Measurements from ENCODE around the gene PEAR1. TPM values are rescaled to one million over a fixed set of nuclear protein-coding genes. Genes with fewer than 3 reads are reported as not detected.

PEAR1 gene
- polyA plus RNA-seq, 1 of the 3 experiments (the other 2 are of a cell fraction), result 1.2 TPM

GRCh38 chr1:156912861-156913808, 19.6 kb downstream of the PEAR1 start:
- H2AFZ ChIP-seq (ENCODE audit: low read depth), result no peak overlapping the region
- peak; percentile 89 for DNase-seq
- 63% methylated on average over 15 of the region's 24 CpGs for WGBS (ENCODE audit: low lambda C conversion rate)
- no peaks in the 10 kb centered on the region for H3F3A ChIP-seq (replicated peaks; ENCODE audit: insufficient read depth)
- H4K20me1 ChIP-seq (ENCODE audit: insufficient read depth), result no peaks in the 10 kb centered on the region
- no peak overlapping the region; a peak in 1 of 4 replicates for H3K4me3 ChIP-seq (ENCODE audit: low read depth in 2 of 2, low read length in 1 of 2)
- no peaks in the 10 kb centered on the region for H3K79me2 ChIP-seq (ENCODE audit: insufficient read depth)
- H3K27me3 ChIP-seq (ENCODE audit: insufficient read depth), result no peaks in the 10 kb centered on the region
- no peaks in the 10 kb centered on the region for H3K9me3 ChIP-seq
- H3K9me2 ChIP-seq, result no peaks in the 10 kb centered on the region
- POLR2A ChIA-PET, result interaction anchor here (0.6 to 2.7 kb wide), 12 partner anchors 10 to 202 kb away, joined by 3 to 15 read pairs (median 3); no protein-coding TSS in a partner anchor
- H3K27ac ChIP-seq (ENCODE audit: low read depth in 2 of 2, low read length in 1 of 2), result peak overlapping the region in 1 of 2 experiments; percentile 94; a peak in 2 of 4 replicates
- TF ChIP-seq MXI1 (IDR thresholded peaks at IDR 0.05; ENCODE audit: low read depth, low read length), result 0 out of 2 replicates have a peak, but pooled peaks have one; percentile 13
- no peak for TF ChIP-seq EZH2phosphoT487 (IDR thresholded peaks at IDR 0.05; ENCODE audit: borderline replicate concordance, low read depth)
- TF ChIP-seq NRF1 (IDR thresholded peaks at IDR 0.05; ENCODE audit: low read depth, low read length), result no peak
- no peak for TF ChIP-seq RXRA (IDR thresholded peaks at IDR 0.05; ENCODE audit: borderline replicate concordance, low read depth)
- TF ChIP-seq TCF12 (IDR thresholded peaks at IDR 0.05), result peak; percentile 54
- TF ChIP-seq REST (IDR thresholded peaks at IDR 0.05; ENCODE audit: low read depth, low read length), result no peak
- TF ChIP-seq USF1 (IDR thresholded peaks at IDR 0.05; ENCODE audit: borderline replicate concordance, low read depth), result no peak
- peak; percentile 19 for TF ChIP-seq RAD21 (IDR thresholded peaks at IDR 0.05; ENCODE audit: low read length)
- TF ChIP-seq RCOR1 (IDR thresholded peaks at IDR 0.05; ENCODE audit: low read length), result peak; percentile 54; the same call in 1 of the 2 replicates
- TF ChIP-seq EP300 (IDR thresholded peaks at IDR 0.05; ENCODE audit: borderline replicate concordance in 1 of 2, low read depth in 1 of 2, low read length in 1 of 2), result peak in 1 of 2 experiments; percentile 42; a peak in 1 of 4 replicates
- no peak; the same call in none of the 2 replicates for TF ChIP-seq NFIC (IDR thresholded peaks at IDR 0.05; ENCODE audit: borderline replicate concordance)
- no peak for TF ChIP-seq RFX5 (IDR thresholded peaks at IDR 0.05; ENCODE audit: low read length)
- TF ChIP-seq SIN3A (IDR thresholded peaks at IDR 0.05; ENCODE audit: borderline replicate concordance, low read depth, low read length), result no peak
- TF ChIP-seq FOXJ3 (CRISPR knock-in tag; IDR thresholded peaks at IDR 0.05), result no peak
- TF ChIP-seq CHD2 (IDR thresholded peaks at IDR 0.05; ENCODE audit: low read length, partially characterized antibody), result peak; percentile 65
- TF ChIP-seq, protein P1, sequence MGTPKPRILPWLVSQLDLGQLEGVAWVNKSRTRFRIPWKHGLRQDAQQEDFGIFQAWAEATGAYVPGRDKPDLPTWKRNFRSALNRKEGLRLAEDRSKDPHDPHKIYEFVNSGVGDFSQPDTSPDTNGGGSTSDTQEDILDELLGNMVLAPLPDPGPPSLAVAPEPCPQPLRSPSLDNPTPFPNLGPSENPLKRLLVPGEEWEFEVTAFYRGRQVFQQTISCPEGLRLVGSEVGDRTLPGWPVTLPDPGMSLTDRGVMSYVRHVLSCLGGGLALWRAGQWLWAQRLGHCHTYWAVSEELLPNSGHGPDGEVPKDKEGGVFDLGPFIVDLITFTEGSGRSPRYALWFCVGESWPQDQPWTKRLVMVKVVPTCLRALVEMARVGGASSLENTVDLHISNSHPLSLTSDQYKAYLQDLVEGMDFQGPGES (IDR thresholded peaks at IDR 0.05; ENCODE audit: low read depth, low read length), result no peak
- no peak for TF ChIP-seq JUND (IDR thresholded peaks at IDR 0.05)
- no peak for TF ChIP-seq FOSL2 (IDR thresholded peaks at IDR 0.05; ENCODE audit: borderline replicate concordance, low read depth)
- no peak for TF ChIP-seq YY1 (IDR thresholded peaks at IDR 0.05; ENCODE audit: low read depth)
- no peak for TF ChIP-seq POLR2AphosphoS5 (IDR thresholded peaks at IDR 0.05; ENCODE audit: low read depth, low read length)
- no peak for TF ChIP-seq GABPA (IDR thresholded peaks at IDR 0.05; ENCODE audit: low read depth)
- TF ChIP-seq TAF1 (IDR thresholded peaks at IDR 0.05; ENCODE audit: borderline replicate concordance, low read depth, low read length), result no peak
- TF ChIP-seq GATA2 (CRISPR knock-in tag; IDR thresholded peaks at IDR 0.05), result peak; percentile 68
- TF ChIP-seq, protein P2, sequence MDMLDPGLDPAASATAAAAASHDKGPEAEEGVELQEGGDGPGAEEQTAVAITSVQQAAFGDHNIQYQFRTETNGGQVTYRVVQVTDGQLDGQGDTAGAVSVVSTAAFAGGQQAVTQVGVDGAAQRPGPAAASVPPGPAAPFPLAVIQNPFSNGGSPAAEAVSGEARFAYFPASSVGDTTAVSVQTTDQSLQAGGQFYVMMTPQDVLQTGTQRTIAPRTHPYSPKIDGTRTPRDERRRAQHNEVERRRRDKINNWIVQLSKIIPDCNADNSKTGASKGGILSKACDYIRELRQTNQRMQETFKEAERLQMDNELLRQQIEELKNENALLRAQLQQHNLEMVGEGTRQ (IDR thresholded peaks at IDR 0.05; ENCODE audit: borderline replicate concordance, low read depth, low read length), result no peak
- 0 out of 2 replicates have a peak, but pooled peaks have one; percentile 23 for TF ChIP-seq SMC3 (IDR thresholded peaks at IDR 0.05; ENCODE audit: low read depth, low read length)
- no peak overlapping the region for H3K9ac ChIP-seq
- CTCF ChIA-PET, result interaction anchor here (0.9 to 6.9 kb wide), 14 partner anchors 14 to 224 kb away, joined by 3 to 182 read pairs (median 8); partner anchors contain the start of genes INSRR, LRRC71 and NTRK1
- no peak overlapping the region; the same call in 1 of the 2 replicates for H3K4me2 ChIP-seq
- H3K4me1 ChIP-seq (ENCODE audit: control insufficient read depth in 1 of 2, insufficient read depth in 2 of 2, low read depth in 1 of 2, low read length in 1 of 2), result peaks cover 11 to 42% of the 10 kb centered on the region in 2 experiments; a peak in 3 of 4 replicates
- no peaks in the 10 kb centered on the region for H3K36me3 ChIP-seq (replicated peaks in 1 of 2; ENCODE audit: control insufficient read depth in 1 of 2, insufficient read depth in 2 of 2, low read length in 1 of 2)
